HEK293T (cell line): ENCODE results near the gene PHF14.

Experiments
- BHLHE40 ChIP-seq: fragments of 450-650 bp; IDR thresholded peaks from 2 replicates; pipeline ENCODE4 v1.6.1; 2016; ENCODE audit warnings: mild to moderate bottlenecking, moderate library complexity, borderline replicate concordance
- ELF4 ChIP-seq: fragments of 450-650 bp; IDR thresholded peaks from 2 replicates; pipeline ENCODE4 v1.6.1; 2017; ENCODE audit warnings: antibody characterized with exemption
- LEF1 ChIP-seq: fragments of 450-650 bp; IDR thresholded peaks from 2 replicates; pipeline ENCODE4 v1.6.1; 2017; ENCODE audit warnings: mild to moderate bottlenecking, borderline replicate concordance
- SP1 ChIP-seq: fragments of 450-650 bp; IDR thresholded peaks from 2 replicates; pipeline ENCODE4 v1.6.1; 2017
- ZNF384 ChIP-seq: fragments of 450-650 bp; IDR thresholded peaks from 2 replicates; pipeline ENCODE4 v1.6.1; 2016

DNA sequence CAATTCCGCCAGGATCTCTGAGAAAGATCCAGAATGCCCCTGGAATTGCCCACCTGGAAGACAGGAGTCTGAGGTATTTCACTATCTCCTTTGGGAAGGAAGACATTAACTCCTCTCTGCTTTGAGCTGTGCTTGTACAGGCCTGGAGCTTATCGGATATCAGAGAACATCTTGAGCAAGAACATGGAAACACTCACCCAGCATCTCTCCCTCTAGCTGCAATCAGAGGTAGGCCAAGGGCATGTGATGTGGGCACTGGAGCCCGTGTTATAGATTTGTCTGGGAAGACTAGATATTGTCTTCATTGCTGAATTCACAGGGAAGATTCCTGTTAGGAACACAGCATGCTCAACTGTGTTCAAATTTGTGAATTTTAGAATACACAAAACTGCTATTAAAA lies 233.9 kb downstream of the PHF14 start:
- TF ChIP-seq SP1 (no peak), ZNF384 (no peak), LEF1 (no peak), BHLHE40 (no peak), ELF4 (no peak)
